Stimulated activated effector memory CD8-positive, alpha-beta T cell treated with anti-CD3 and anti-CD28 coated beads, Interleukin-12 subunit alpha, Interleukin-12 subunit beta, amount 100 ng/mL, for 72 hours (primary cell): Measurements from ENCODE around the gene TNNC2.
A peak's percentile ranks its signal among the peaks of the same experiment; 100 is the strongest.

Source experiments
- ATAC-seq: fragments of 150-1000 bp; cut with Tn5 transposase; 2 replicates; pipeline ENCODE4 v1.10.0; 2021
- DNase-seq, 2 donors: peaks; one replicate each; pipeline ENCODE4 v3.0.0; 2021 to 2022; ENCODE audit warnings: low spot score in 2 of 2
- H3K27ac Mint-ChIP-seq: one replicate; pipeline ENCODE4 v1.8.0; 2022; ENCODE audit warnings: mild to moderate bottlenecking, mixed read lengths
- H3K36me3 Mint-ChIP-seq: one replicate; pipeline ENCODE4 v1.8.0; 2022; ENCODE audit warnings: mild to moderate bottlenecking, mixed read lengths
- H3K4me1 Mint-ChIP-seq: one replicate; pipeline ENCODE4 v1.8.0; 2022; ENCODE audit warnings: mixed read lengths
- H3K4me3 Mint-ChIP-seq: one replicate; pipeline ENCODE4 v1.8.0; 2022; ENCODE audit warnings: mild to moderate bottlenecking, mixed read lengths
- H3K9me3 Mint-ChIP-seq: one replicate; pipeline ENCODE4 v1.8.0; 2022; ENCODE audit warnings: mixed read lengths

The TNNC2 gene

GRCh38 chr20:45788351-45788750 lies 38.8 kb downstream of the TNNC2 start:
- Mint-ChIP-seq H3K4me3 (no peak overlapping the region), H3K9me3 (no peaks in the 10 kb centered on the region), H3K36me3 (peaks cover 18% of the 10 kb centered on the region), H3K27ac (no peak overlapping the region), H3K4me1 (peaks cover 20% of the 10 kb centered on the region)
- no peak for DNase-seq
- ATAC-seq, result no peak

GRCh38 chr20:45783656-45784294 lies 43.3 kb downstream of the TNNC2 start:
- Mint-ChIP-seq H3K4me1 (peaks cover 8% of the 10 kb centered on the region), H3K36me3 (no peaks in the 10 kb centered on the region), H3K4me3 (no peak overlapping the region), H3K9me3 (no peaks in the 10 kb centered on the region), H3K27ac (no peak overlapping the region)
- no peak for DNase-seq
- ATAC-seq, result no peak

DNA sequence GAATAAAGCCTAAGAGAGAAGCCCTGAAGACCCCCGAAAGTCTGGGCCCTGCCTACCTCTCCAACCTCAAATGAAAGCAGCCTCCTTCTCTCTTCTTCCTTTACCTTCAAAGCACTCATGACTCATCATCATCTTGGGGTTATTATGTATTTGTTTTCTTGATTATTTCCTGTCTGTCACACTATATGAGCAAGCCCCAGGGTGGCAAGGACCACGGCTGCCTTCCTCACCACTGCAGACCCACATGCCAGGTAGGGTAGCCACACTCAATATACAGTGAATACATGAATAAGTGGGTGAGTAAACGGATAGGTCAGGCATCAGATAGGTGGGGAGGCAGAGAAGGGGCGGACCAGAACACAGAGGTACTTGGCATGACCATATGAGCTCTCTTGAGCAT lies 44.2 kb downstream of the TNNC2 start:
- no peak for DNase-seq
- Mint-ChIP-seq H3K4me1 (peaks cover 8% of the 10 kb centered on the region), H3K36me3 (no peaks in the 10 kb centered on the region), H3K9me3 (no peaks in the 10 kb centered on the region), H3K4me3 (no peak overlapping the region), H3K27ac (peak overlapping the region; percentile 2)
- peak; percentile 81 for ATAC-seq

DNA sequence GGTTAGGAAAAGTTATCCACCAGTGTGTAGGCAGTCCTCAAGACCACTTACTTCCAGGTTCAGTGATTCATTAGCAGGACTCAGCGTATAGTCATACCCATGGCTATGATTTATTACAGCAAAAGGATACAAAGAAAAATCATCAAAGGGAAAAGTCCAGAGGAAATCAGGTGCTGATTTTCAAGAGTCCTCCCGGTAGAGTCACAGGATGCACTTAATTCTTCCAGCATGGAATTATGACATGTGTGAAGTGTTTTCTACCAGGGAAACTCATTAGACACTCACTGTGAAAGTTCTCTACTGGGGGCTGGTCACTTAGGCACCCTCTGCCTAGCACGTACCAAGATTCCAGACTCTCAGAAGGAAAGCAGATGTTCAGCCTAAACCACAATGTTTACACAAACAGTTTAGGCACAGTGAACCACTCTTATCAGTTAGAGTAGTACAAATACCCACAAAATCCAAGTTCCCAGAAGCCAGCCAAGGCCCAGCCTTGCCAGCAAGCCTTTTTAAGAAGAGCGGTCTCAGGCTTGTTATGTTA lies 45.7 kb downstream of the TNNC2 start:
- H3K4me3 Mint-ChIP-seq, result no peak overlapping the region
- H3K4me1 Mint-ChIP-seq, result peaks cover 8% of the 10 kb centered on the region
- no peak for DNase-seq
- no peak for ATAC-seq
- H3K27ac Mint-ChIP-seq, result no peak overlapping the region
- H3K9me3 Mint-ChIP-seq, result no peaks in the 10 kb centered on the region
- no peaks in the 10 kb centered on the region for H3K36me3 Mint-ChIP-seq

DNA sequence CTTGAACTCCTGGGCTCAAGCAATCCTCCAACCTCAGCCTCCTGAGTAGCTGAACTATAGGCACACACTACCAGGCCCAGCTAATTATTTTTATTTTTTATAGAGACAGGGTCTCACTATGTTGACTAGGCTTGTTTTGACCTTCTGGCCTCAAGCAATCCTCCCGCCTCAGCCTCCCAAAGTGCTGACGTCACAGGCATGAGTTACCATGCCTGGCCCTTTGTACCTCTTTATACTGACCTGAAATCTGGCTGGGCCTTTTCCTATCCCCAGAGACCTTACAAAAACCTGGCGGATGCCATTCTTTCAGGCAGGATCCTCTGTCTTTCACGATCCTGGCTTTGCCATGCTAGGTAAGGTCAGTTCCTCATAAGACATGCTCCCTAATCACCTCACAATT lies 47.0 kb downstream of the TNNC2 start:
- DNase-seq (no peak), ATAC-seq (no peak)
- Mint-ChIP-seq H3K4me3 (no peak overlapping the region), H3K4me1 (peaks cover 8% of the 10 kb centered on the region), H3K27ac (peak overlapping the region; percentile 7), H3K36me3 (no peaks in the 10 kb centered on the region), H3K9me3 (no peaks in the 10 kb centered on the region)

GRCh38 chr20:45779011-45779915 lies 47.8 kb downstream of the TNNC2 start:
- peak; percentile 34 for ATAC-seq
- peaks cover 8% of the 10 kb centered on the region for H3K4me1 Mint-ChIP-seq
- H3K4me3 Mint-ChIP-seq, result no peak overlapping the region
- no peak overlapping the region for H3K27ac Mint-ChIP-seq
- H3K9me3 Mint-ChIP-seq, result no peaks in the 10 kb centered on the region
- H3K36me3 Mint-ChIP-seq, result no peaks in the 10 kb centered on the region
- no peak for DNase-seq

DNA sequence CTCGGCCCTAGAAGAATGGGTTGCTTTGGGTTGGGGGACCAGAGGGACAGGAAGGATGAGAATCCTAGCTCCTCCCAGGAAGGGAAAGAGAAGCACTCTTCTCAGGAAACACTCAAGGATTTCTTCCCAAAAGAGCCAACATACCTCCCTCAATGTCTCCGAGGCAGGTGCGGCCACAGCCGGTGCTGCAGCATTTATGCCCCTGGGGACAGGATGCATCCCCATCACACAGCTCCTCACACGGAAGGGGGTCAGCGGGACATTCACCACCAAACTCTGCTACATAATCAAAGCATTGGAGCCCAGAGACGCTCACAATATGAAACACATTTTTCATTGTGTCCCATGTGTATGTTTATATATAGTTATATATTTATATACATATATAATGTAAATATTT lies 50.2 kb downstream of the TNNC2 start:
- no peaks in the 10 kb centered on the region for H3K4me1 Mint-ChIP-seq
- H3K9me3 Mint-ChIP-seq, result no peaks in the 10 kb centered on the region
- H3K4me3 Mint-ChIP-seq, result no peak overlapping the region
- H3K36me3 Mint-ChIP-seq, result no peaks in the 10 kb centered on the region
- no peak overlapping the region for H3K27ac Mint-ChIP-seq
- no peak for DNase-seq
- ATAC-seq, result no peak

GRCh38 chr20:45775411-45775810 lies 51.7 kb downstream of the TNNC2 start:
- no peaks in the 10 kb centered on the region for H3K36me3 Mint-ChIP-seq
- H3K27ac Mint-ChIP-seq, result no peak overlapping the region
- H3K4me1 Mint-ChIP-seq, result no peaks in the 10 kb centered on the region
- DNase-seq (no peak), ATAC-seq (no peak)
- no peaks in the 10 kb centered on the region for H3K9me3 Mint-ChIP-seq
- H3K4me3 Mint-ChIP-seq, result no peak overlapping the region

- H3K9me3 Mint-ChIP-seq, result no peaks in the 10 kb centered on the region
- H3K4me1 Mint-ChIP-seq, result no peaks in the 10 kb centered on the region
- DNase-seq (no peak), ATAC-seq (peak; percentile 9)
- no peaks in the 10 kb centered on the region for H3K36me3 Mint-ChIP-seq
- H3K27ac Mint-ChIP-seq, result no peak overlapping the region
- no peak overlapping the region for H3K4me3 Mint-ChIP-seq
These were observed 52.2 kb downstream of the TNNC2 start for GRCh38 chr20:45774945-45775344.
